K562 treated with DMSO at 1 percent for 24 hours (cell line): ENCODE results near the gene LMO3. TPM values are rescaled to one million over a fixed set of nuclear protein-coding genes. Genes with fewer than 3 reads are reported as not detected.

Experiments
- total RNA-seq: library from RNA; unstranded; fragments of 300-600 nt; gene quantifications from 2 replicates; pipeline ENCODE4 v1.2.3, GENCODE V29; 2022; ENCODE audit warnings: low read depth; ENCODE audit not compliant: insufficient read depth

The LMO3 gene
- total RNA-seq: not detected in 2 replicates

GRCh38 chr12:16606117-16606200 is at the start of gene LMO3:
LMO3 (minus strand) TSS chr12:16606162; CDS start chr12:16600860, 5,302 bp downstream.

